T-helper 2 cell treated with Interferon-gamma antibody and Interleukin-4, amounts not matched to agents 100 ng/mL and 5 ng/mL, for 36 hours (primary cell): Measurements from ENCODE around the gene ZNF862. TPM values are rescaled to one million over a fixed set of nuclear protein-coding genes. Genes with fewer than 3 reads are reported as not detected.
"Not testable (repeated sequence)": the region's sequence is repeated elsewhere in the genome, so short reads cannot be mapped to it uniquely, and the experiment has no call there.

ENCODE experiments used
- intact Hi-C: fragments of 100-400 bp; cut with micrococcal nuclease; formaldehyde crosslinking; loops from one replicate; pipeline ENCODE4 v1.15.1; 2023
- total RNA-seq: library from RNA; stranded (reverse); gene quantifications from 2 replicates; pipeline ENCODE4 v1.2.3, GENCODE V29; 2022

ZNF862 gene
- total RNA-seq, 1 donor from 2014 or later = 24.3 TPM

- intact Hi-C loops = no loop called here
Measured at GRCh38 chr7:149879271-149879743, 41.1 kb downstream of the ZNF862 start.

GRCh38 chr7:149879766-149880637, 41.8 kb downstream of the ZNF862 start:
- intact Hi-C loops = loop anchor here (5.0 kb wide), 2 partner anchors 167 to 397 kb away; no protein-coding TSS in a partner anchor

- intact Hi-C loops = loop anchor here (5.0 kb wide), 2 partner anchors 167 to 397 kb away; no protein-coding TSS in a partner anchor
Measured at GRCh38 chr7:149880638-149881311, 42.6 kb downstream of the ZNF862 start.

GRCh38 chr7:149881328-149882247, 43.4 kb downstream of the ZNF862 start:
- intact Hi-C loops = loop anchor here (5.0 kb wide), 2 partner anchors 166 to 396 kb away; no protein-coding TSS in a partner anchor

- intact Hi-C loops = loop anchor here (5.0 kb wide), 2 partner anchors 165 to 395 kb away; no protein-coding TSS in a partner anchor
Measured at GRCh38 chr7:149882248-149883047, 44.3 kb downstream of the ZNF862 start.

GRCh38 chr7:149883048-149883438, 44.9 kb downstream of the ZNF862 start:
- intact Hi-C loops = loop anchor here (5.0 kb wide), 2 partner anchors 164 to 394 kb away; no protein-coding TSS in a partner anchor

GRCh38 chr7:149883452-149883861, 45.3 kb downstream of the ZNF862 start:
- intact Hi-C loops = loop anchor here (5.0 kb wide), 2 partner anchors 164 to 394 kb away; no protein-coding TSS in a partner anchor

- intact Hi-C loops = loop anchor here (5.0 kb wide), 2 partner anchors 163 to 393 kb away; no protein-coding TSS in a partner anchor
Measured at GRCh38 chr7:149884016-149884415, 45.8 kb downstream of the ZNF862 start.

- intact Hi-C loops = loop anchor here (5.0 kb wide), 2 partner anchors 163 to 393 kb away; no protein-coding TSS in a partner anchor
Measured at GRCh38 chr7:149884541-149884940, 46.4 kb downstream of the ZNF862 start.

GRCh38 chr7:149885191-149886017, 47.2 kb downstream of the ZNF862 start:
- intact Hi-C loops = no loop called here

GRCh38 chr7:149886018-149886415, 47.8 kb downstream of the ZNF862 start:
- intact Hi-C loops = no loop called here

GRCh38 chr7:149887311-149887710, 49.1 kb downstream of the ZNF862 start:
- intact Hi-C loops = no loop called here

- intact Hi-C loops = not testable (repeated sequence)
Measured at GRCh38 chr7:149890715-149891114, 52.5 kb downstream of the ZNF862 start.

- intact Hi-C loops = not testable (repeated sequence)
Measured at GRCh38 chr7:149894957-149895356, 56.8 kb downstream of the ZNF862 start.

GRCh38 chr7:149907776-149908376, 69.7 kb downstream of the ZNF862 start:
- intact Hi-C loops = not testable (repeated sequence)

GRCh38 chr7:149910219-149910618, 72.0 kb downstream of the ZNF862 start:
- intact Hi-C loops = not testable (repeated sequence)

- intact Hi-C loops = not testable (repeated sequence)
Measured at GRCh38 chr7:149912126-149912525, 74.0 kb downstream of the ZNF862 start.
